ENCODE data around the gene SLC1A7.

DNA sequence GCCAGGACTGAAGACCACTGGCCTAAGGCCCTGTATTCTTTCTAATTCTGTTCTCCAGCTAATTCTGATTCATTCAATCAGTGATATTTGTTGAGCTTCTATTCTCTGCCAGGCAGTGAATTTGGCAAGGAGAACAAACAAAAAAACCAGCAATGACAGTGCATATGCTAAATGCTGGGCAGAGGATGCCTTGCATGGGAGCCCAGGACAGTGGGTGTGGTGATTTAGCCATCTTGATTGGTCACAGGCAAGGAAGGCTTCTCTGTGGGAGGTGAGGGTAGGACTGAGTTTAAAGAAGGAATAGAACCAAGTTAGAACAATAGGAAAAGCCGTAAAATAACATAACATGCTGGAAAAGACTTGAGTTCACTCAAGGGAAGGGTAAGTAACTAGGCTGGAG is 45.0 kb upstream of the SLC1A7 start:
- TF ChIP-seq CTCF (IDR thresholded peaks at IDR 0.05; ENCODE audit: low read depth, low read length, missing input control) (no peak), RAD21 (IDR thresholded peaks at IDR 0.05) (no peak), SP1 (IDR thresholded peaks at IDR 0.05) (no peak), JUND (IDR thresholded peaks at IDR 0.05) (no peak), TAF1 (conservative IDR thresholded peaks at IDR 0.05) (no peak), ZBTB33 (IDR thresholded peaks at IDR 0.05) (no peak), EGR1 (IDR thresholded peaks at IDR 0.05; ENCODE audit: low read depth in 2 of 2) (no peak), HNF4G (IDR thresholded peaks at IDR 0.05) (no peak)
- TF ChIP-seq, protein P1, sequence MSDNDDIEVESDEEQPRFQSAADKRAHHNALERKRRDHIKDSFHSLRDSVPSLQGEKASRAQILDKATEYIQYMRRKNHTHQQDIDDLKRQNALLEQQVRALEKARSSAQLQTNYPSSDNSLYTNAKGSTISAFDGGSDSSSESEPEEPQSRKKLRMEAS (IDR thresholded peaks at IDR 0.05) = no peak
- TF ChIP-seq, protein P2, sequence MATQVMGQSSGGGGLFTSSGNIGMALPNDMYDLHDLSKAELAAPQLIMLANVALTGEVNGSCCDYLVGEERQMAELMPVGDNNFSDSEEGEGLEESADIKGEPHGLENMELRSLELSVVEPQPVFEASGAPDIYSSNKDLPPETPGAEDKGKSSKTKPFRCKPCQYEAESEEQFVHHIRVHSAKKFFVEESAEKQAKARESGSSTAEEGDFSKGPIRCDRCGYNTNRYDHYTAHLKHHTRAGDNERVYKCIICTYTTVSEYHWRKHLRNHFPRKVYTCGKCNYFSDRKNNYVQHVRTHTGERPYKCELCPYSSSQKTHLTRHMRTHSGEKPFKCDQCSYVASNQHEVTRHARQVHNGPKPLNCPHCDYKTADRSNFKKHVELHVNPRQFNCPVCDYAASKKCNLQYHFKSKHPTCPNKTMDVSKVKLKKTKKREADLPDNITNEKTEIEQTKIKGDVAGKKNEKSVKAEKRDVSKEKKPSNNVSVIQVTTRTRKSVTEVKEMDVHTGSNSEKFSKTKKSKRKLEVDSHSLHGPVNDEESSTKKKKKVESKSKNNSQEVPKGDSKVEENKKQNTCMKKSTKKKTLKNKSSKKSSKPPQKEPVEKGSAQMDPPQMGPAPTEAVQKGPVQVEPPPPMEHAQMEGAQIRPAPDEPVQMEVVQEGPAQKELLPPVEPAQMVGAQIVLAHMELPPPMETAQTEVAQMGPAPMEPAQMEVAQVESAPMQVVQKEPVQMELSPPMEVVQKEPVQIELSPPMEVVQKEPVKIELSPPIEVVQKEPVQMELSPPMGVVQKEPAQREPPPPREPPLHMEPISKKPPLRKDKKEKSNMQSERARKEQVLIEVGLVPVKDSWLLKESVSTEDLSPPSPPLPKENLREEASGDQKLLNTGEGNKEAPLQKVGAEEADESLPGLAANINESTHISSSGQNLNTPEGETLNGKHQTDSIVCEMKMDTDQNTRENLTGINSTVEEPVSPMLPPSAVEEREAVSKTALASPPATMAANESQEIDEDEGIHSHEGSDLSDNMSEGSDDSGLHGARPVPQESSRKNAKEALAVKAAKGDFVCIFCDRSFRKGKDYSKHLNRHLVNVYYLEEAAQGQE (IDR thresholded peaks at IDR 0.05) = no peak
